Mammary microvascular endothelial cell (primary cell): ENCODE results near the gene TFAP2E. TPM values are rescaled to one million over a fixed set of nuclear protein-coding genes. Genes with fewer than 3 reads are reported as not detected.

Experiments
- total RNA-seq: library from RNA; depleted of rRNA; stranded (reverse); fragments of >200 nt; gene quantifications from 2 replicates; pipeline ENCODE4 v1.2.3, GENCODE V29; 2015

Gene TFAP2E
- total RNA-seq = not detected in 2 replicates

GRCh38 chr1:35573198-35574124, at the start of gene TFAP2E:
TFAP2E (plus strand) TSS chr1:35573314; CDS start chr1:35573578, 264 bp downstream.

GRCh38 chr1:35557118-35557610, 15.9 kb upstream of the TFAP2E start, which contains the start of gene KIAA0319L:
KIAA0319L (minus strand) TSS chr1:35557403; CDS start chr1:35554491, 2,912 bp downstream.

GRCh38 chr1:35557611-35558373, 15.3 kb upstream of the TFAP2E start, which contains the start of gene NCDN:
NCDN (plus strand) TSS chr1:35557799; CDS start chr1:35558191, 392 bp downstream.

GRCh38 chr1:35641233-35641866, 68.2 kb downstream of the TFAP2E start, which contains the start of gene PSMB2:
PSMB2 (minus strand) TSS chr1:35641526; CDS start chr1:35641432, 94 bp downstream.

Other genes with a start within 250 kb of the TFAP2E start
- gene KIAA0319L, start 15.9 kb upstream of the TFAP2E start, total RNA-seq = 19.5 and 25.8 TPM in 2 replicates
- gene NCDN, start 15.5 kb upstream of the TFAP2E start, total RNA-seq = 10.4 and 14.4 TPM in 2 replicates
- 83.4 and 91.0 TPM in 2 replicates for gene PSMB2, start 68.2 kb downstream of the TFAP2E start, total RNA-seq
- 8.2 and 12.0 TPM in 2 replicates for gene C1orf216, start 145.6 kb downstream of the TFAP2E start, total RNA-seq
- 31.2 and 31.3 TPM in 2 replicates for gene CLSPN, start 196.7 kb downstream of the TFAP2E start, total RNA-seq
- gene AGO4, start 234.7 kb downstream of the TFAP2E start, total RNA-seq = 5.1 and 6.1 TPM in 2 replicates